Heart left ventricle (tissue), 13 donors: Measurements from ENCODE around the gene KLHL29.

Experiments used
- CTCF ChIP-seq, 12 donors: fragments of 200-600 bp; sonication (generic) in 4 of 12; IDR thresholded peaks; one replicate each; pipeline versions ENCODE4 v1.5.0 to v1.8.0; 2018 to 2022; ENCODE audit warnings: antibody characterized with exemption in 12 of 12, mild to moderate bottlenecking in 5 of 12
- POLR2A ChIP-seq, 2 donors: fragments of 450-650 bp; IDR thresholded peaks; one replicate each; pipeline ENCODE4 v1.6.1; 2017; ENCODE audit warnings: antibody characterized with exemption in 2 of 2, mild to moderate bottlenecking in 2 of 2, moderate library complexity in 2 of 2
- donor health status: ischemic (EF 13 %, LVEDD 7.1; RV severe dilation, severe dysfunction).
- donor health status: DM: no; HTN: yes; CAD: no.
- donor health status: DM: no; HTN: no; CAD: no.
- donor health status: ischemic (EF 25% LVEDD 6.9; RV normal size, moderate dysfunction).
- donor health status: ischemic (EF 25% LVEDD 5.7; RV mildly dilated, moderate dysfunction).
- donor health status: ischemic (EF 35%, LVEDD 5.7; RV mildly dilated, moderate dysfunction).
- donor health status: nonischemic (EF 11% LVEDD 7.7; RV severe dilation, severe dysfunction).
- donor health status: DM: yes; HTN: yes; CAD: no.
- donor health status: PGD.
- donor health status: ischemic (EF 29% LVEDD 5.4; RV normal size, mild dysfunction).
- donor health status: nonischemic (EF 23%, LVEDD 6.1; RV moderate dilation, normal function).

DNA sequence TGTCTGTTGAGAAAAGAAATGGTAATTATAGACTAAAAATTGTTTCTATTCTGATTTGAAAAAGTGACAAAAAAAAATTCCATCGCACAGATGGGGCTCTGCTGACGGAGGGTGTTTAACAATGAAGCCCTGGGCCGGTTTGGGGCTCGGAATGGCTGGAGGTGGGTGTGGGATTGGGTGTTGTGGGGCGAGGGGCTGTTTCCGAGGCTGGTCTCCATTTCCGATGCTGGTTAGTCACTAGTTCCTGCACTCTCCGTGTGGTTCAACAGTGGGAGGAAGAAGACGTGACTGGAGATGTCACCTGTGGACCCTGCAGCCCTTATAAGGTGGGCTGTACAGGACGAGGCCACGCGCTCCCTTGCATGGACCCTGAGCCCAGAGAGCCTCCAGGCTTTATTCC, 143.2 kb downstream of the KLHL29 start:
- TF ChIP-seq POLR2A (IDR thresholded peaks at IDR 0.05) (no peak), CTCF (IDR thresholded peaks at IDR 0.05) (no peak)
